HepG2 (cell line): ENCODE measurements around the gene STK11. TPM values are rescaled to one million over a fixed set of nuclear protein-coding genes. Genes with fewer than 3 reads are reported as not detected.

ENCODE experiments used
- BCL3 ChIP-seq: sonication (generic); formaldehyde crosslinking; IDR thresholded peaks from 2 replicates; pipeline ENCODE4 v1.5.1; 2020; ENCODE audit warnings: mild to moderate bottlenecking, missing genetic modification reagents, moderate library complexity
- GABPB1 ChIP-seq: IDR thresholded peaks from 2 replicates; pipeline ENCODE4 v1.6.1; 2016; ENCODE audit warnings: mild to moderate bottlenecking, missing genetic modification reagents, moderate library complexity, missing compliant biosample characterization
- HDAC1 ChIP-seq: sonication (generic); formaldehyde crosslinking; IDR thresholded peaks from 2 replicates; pipeline ENCODE4 v1.5.1; 2020; ENCODE audit warnings: mild to moderate bottlenecking, missing genetic modification reagents
- SNAPC5 ChIP-seq: sonication (generic); formaldehyde crosslinking; IDR thresholded peaks from 2 replicates; pipeline ENCODE4 v1.8.1; 2023; ENCODE audit warnings: mild to moderate bottlenecking, missing genetic modification reagents, borderline replicate concordance
- TCF12 ChIP-seq, 2 experiments: fragments of 450-650 bp in 1 of 2; sonication (generic) in 1 of 2; formaldehyde crosslinking in 1 of 2; IDR thresholded peaks; 2 replicates each; pipeline versions ENCODE4 v1.6.1 to v1.8.0; 2017 to 2022; ENCODE audit warnings: antibody characterized with exemption in 1 of 2, mild to moderate bottlenecking in 1 of 2, missing genetic modification reagents in 1 of 2, moderate library complexity in 1 of 2
- U2AF2 ChIP-seq: fragments of 200-400 bp; formaldehyde crosslinking; IDR thresholded peaks from 2 replicates; pipeline ENCODE4 v1.6.1; 2017; ENCODE audit warnings: low read depth, mild to moderate bottlenecking, low read length
- ZBTB2 ChIP-seq: sonication (generic); formaldehyde crosslinking; IDR thresholded peaks from 2 replicates; pipeline ENCODE4 v1.8.0; 2022; ENCODE audit warnings: low read depth, missing genetic modification reagents
- ZNF335 ChIP-seq: sonication (generic); formaldehyde crosslinking; IDR thresholded peaks from 2 replicates; pipeline ENCODE4 v1.4.0; 2020; ENCODE audit warnings: missing genetic modification reagents
- ZNF703 ChIP-seq: sonication (generic); formaldehyde crosslinking; IDR thresholded peaks from 2 replicates; pipeline ENCODE4 v1.5.1; 2020; ENCODE audit warnings: missing genetic modification reagents, mild to moderate bottlenecking, moderate library complexity, borderline replicate concordance
- polyA plus RNA-seq, 8 experiments: library from polyadenylated mRNA; depleted of rRNA in 3 of 8; stranded (reverse) in 7 of 8; unstranded in 1 of 8; fragments of >200 nt; fragmentation: Illumina TruSeq in 4 of 8; extraction: Trizol in 4 of 8; gene quantifications; 2 replicates each; pipeline versions ENCODE4 v1.2.1 to v1.2.3, GENCODE V29; 2011 to 2016; ENCODE audit warnings: low read depth in 4 of 8, missing spikeins in 1 of 8, mixed read lengths in 1 of 8; ENCODE audit not compliant: insufficient read depth in 1 of 8
- total RNA-seq, 5 experiments: library from RNA; depleted of rRNA; stranded (reverse); fragments of >200 nt; fragmentation: Illumina TruSeq; extraction: Trizol; gene quantifications; 2 replicates each; pipeline ENCODE4 v1.2.3, GENCODE V29; 2016; ENCODE audit warnings: low read depth in 1 of 5

STK11 gene
- total and polyA plus RNA-seq, 2 of the 13 experiments (the other 11 are each of a cell fraction or from before 2014, with no cell fraction given), result 27.5 to 43.6 TPM

GRCh38 chr19:1163934-1164683 is 41.5 kb upstream of the STK11 start (continued):
- TF ChIP-seq ZBTB2 (CRISPR knock-in tag) (no peak), SNAPC5 (CRISPR knock-in tag) (no peak), ZNF335 (no peak), U2AF2 (no peak), TCF12 (IDR thresholded peaks at IDR 0.05) (no peak), TCF12 (CRISPR knock-in tag; IDR thresholded peaks at IDR 0.05) (no peak), HDAC1 (no peak), ZNF703 (no peak), BCL3 (CRISPR knock-in tag) (no peak), GABPB1 (CRISPR knock-in tag) (no peak)
